ENCODE data around the gene ZNF79. TPM values are rescaled to one million over a fixed set of nuclear protein-coding genes. Genes with fewer than 3 reads are reported as not detected.

ZNF79 gene
- total RNA-seq, 1 donor, result 11.9 TPM

DNA sequence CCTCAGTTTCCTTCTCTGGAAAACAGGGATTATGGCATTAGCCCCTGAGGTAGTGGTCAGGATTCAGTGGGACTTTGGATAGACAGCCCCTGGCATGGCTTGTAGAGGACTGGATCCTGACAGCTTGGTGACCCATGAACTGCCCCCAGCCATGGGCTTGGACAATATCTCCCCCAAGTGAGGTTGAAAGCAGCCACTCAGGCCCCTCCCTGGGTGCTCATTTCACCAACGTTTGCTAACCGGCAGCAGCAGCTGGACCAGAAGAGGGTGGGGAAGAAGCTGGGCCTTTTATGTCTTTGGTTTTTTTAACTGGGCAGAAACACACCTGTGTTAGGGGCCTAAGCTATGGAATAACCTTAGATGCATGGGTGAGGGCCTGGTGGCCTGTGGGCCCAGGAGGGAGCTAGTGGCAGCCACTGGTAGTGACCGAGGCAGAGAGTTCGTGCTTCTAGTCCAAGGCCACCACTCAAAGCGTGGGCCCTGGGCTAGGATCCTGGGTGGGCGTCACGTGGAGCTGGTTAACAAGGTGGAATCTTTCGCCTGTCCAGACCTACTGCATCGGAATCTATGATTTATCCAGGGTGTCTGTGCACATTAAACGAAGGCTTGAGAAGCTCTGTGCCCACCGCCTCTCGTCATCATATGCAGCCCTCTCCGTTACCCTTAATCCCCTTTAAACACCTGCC, 25.3 kb upstream of the ZNF79 start:
- H3K4me3 ChIP-seq (ENCODE audit: insufficient read depth, low read length), result no peak overlapping the region
- H3K36me3 ChIP-seq (ENCODE audit: insufficient read depth, low read length), result no peaks in the 10 kb centered on the region
- H3K9me3 ChIP-seq (ENCODE audit: low read depth, low read length), result no peaks in the 10 kb centered on the region
- H3K4me2 ChIP-seq (ENCODE audit: insufficient read depth, low read length), result no peak overlapping the region
- peaks cover 12% of the 10 kb centered on the region for H4K20me1 ChIP-seq (ENCODE audit: insufficient read depth, low read length)
- peak; percentile 46 for DNase-seq (ENCODE audit: insufficient read length, low spot score, missing footprints)
- H2AFZ ChIP-seq (ENCODE audit: low read length), result no peak overlapping the region
- peaks cover 7% of the 10 kb centered on the region for H3K79me2 ChIP-seq (ENCODE audit: insufficient read depth, low read length)
- TF ChIP-seq, protein P1, sequence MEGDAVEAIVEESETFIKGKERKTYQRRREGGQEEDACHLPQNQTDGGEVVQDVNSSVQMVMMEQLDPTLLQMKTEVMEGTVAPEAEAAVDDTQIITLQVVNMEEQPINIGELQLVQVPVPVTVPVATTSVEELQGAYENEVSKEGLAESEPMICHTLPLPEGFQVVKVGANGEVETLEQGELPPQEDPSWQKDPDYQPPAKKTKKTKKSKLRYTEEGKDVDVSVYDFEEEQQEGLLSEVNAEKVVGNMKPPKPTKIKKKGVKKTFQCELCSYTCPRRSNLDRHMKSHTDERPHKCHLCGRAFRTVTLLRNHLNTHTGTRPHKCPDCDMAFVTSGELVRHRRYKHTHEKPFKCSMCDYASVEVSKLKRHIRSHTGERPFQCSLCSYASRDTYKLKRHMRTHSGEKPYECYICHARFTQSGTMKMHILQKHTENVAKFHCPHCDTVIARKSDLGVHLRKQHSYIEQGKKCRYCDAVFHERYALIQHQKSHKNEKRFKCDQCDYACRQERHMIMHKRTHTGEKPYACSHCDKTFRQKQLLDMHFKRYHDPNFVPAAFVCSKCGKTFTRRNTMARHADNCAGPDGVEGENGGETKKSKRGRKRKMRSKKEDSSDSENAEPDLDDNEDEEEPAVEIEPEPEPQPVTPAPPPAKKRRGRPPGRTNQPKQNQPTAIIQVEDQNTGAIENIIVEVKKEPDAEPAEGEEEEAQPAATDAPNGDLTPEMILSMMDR (IDR thresholded peaks at IDR 0.05; ENCODE audit: extremely low read depth, low read depth, low read length), result no peak
- no peaks in the 10 kb centered on the region for H3K27me3 ChIP-seq (ENCODE audit: insufficient read depth, low read length)
- peaks cover 7% of the 10 kb centered on the region for H3K4me1 ChIP-seq (ENCODE audit: insufficient read depth, low read length)
- H3K27ac ChIP-seq (ENCODE audit: low read depth, low read length), result no peak overlapping the region

DNA sequence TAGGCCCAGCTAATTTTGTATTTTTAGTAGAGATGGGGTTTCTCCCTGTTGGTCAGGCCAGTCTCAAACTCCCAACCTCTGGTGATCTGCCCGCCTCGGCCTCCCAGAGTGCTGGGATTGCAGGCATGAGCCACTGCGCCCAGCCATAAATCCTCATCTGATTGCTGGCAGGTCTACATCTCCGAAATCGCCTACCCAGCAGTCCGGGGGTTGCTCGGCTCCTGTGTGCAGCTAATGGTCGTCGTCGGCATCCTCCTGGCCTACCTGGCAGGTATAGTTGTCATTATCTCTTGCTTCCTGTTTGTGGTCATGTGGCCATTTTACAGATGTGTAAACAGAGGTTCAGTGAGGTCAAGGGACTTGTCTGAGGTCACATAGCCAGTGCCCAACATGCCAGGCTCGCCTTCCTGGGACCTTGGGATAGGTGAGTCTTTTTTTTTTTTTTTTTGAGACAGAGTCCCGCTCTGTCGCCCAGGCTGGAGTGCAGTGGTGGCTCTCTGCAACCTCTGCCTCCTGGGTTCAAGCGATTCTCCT, 24.4 kb upstream of the ZNF79 start:
- no peak overlapping the region for H3K4me3 ChIP-seq (ENCODE audit: insufficient read depth, low read length)
- no peaks in the 10 kb centered on the region for H3K27me3 ChIP-seq (ENCODE audit: insufficient read depth, low read length)
- no peak overlapping the region for H3K27ac ChIP-seq (ENCODE audit: low read depth, low read length)
- H3K9me3 ChIP-seq (ENCODE audit: low read depth, low read length), result no peaks in the 10 kb centered on the region
- H3K36me3 ChIP-seq (ENCODE audit: insufficient read depth, low read length), result no peaks in the 10 kb centered on the region
- H3K4me1 ChIP-seq (ENCODE audit: insufficient read depth, low read length), result peaks cover 7% of the 10 kb centered on the region
- no peak for DNase-seq (ENCODE audit: insufficient read length, low spot score, missing footprints)
- H2AFZ ChIP-seq (ENCODE audit: low read length), result no peak overlapping the region
- TF ChIP-seq, protein P1 (IDR thresholded peaks at IDR 0.05; ENCODE audit: extremely low read depth, low read depth, low read length), result no peak
- peaks cover 12% of the 10 kb centered on the region for H4K20me1 ChIP-seq (ENCODE audit: insufficient read depth, low read length)
- peaks cover 7% of the 10 kb centered on the region for H3K79me2 ChIP-seq (ENCODE audit: insufficient read depth, low read length)
- no peak overlapping the region for H3K4me2 ChIP-seq (ENCODE audit: insufficient read depth, low read length)

DNA sequence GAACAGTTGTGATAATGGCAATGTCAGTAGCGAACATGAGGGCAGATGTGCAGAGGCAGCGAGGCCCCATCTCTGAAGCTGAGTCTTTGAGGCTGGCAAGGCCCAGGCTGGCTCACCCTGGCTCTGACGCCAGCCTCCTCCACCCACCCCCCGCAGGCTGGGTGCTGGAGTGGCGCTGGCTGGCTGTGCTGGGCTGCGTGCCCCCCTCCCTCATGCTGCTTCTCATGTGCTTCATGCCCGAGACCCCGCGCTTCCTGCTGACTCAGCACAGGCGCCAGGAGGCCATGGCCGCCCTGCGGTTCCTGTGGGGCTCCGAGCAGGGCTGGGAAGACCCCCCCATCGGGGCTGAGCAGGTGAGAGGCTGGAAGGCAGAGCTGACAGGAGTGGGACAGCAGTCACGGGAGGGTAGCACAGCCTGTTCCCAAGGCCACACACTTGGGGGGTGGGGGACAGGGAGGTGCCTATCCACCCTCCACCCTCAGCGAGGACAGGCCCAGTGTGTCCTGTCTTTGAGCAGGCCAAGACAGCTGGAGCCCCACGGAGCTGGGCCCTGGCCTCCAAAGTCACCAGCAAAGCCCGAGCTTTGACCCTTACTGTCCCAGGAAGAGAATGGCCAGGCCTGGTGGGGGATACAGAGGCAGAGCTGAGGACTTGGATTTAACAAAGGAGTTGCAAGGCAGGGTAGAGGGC, 21.6 kb upstream of the ZNF79 start:
- Histone ChIP-seq H4K20me1 (ENCODE audit: insufficient read depth, low read length) (peaks cover 12% of the 10 kb centered on the region), H3K4me1 (ENCODE audit: insufficient read depth, low read length) (no peaks in the 10 kb centered on the region), H3K9me3 (ENCODE audit: low read depth, low read length) (no peaks in the 10 kb centered on the region), H3K4me2 (ENCODE audit: insufficient read depth, low read length) (no peak overlapping the region), H3K27ac (ENCODE audit: low read depth, low read length) (no peak overlapping the region), H3K4me3 (ENCODE audit: insufficient read depth, low read length) (no peak overlapping the region), H3K79me2 (ENCODE audit: insufficient read depth, low read length) (peaks cover 7% of the 10 kb centered on the region), H2AFZ (ENCODE audit: low read length) (no peak overlapping the region), H3K36me3 (ENCODE audit: insufficient read depth, low read length) (no peaks in the 10 kb centered on the region), H3K27me3 (ENCODE audit: insufficient read depth, low read length) (no peaks in the 10 kb centered on the region)
- TF ChIP-seq, protein P1 (IDR thresholded peaks at IDR 0.05; ENCODE audit: extremely low read depth, low read depth, low read length), result no peak
- DNase-seq (ENCODE audit: insufficient read length, low spot score, missing footprints), result no peak

Data from osteoblast (primary cell).